Measurements from ENCODE around the gene MAP3K15.
"Not testable (repeated sequence)": the region's sequence is repeated elsewhere in the genome, so short reads cannot be mapped to it uniquely, and the experiment has no call there.

The MAP3K15 gene

GRCh38 chrX:19517965-19518364, 2.7 kb upstream of the MAP3K15 start:
- DNase-seq: no peak

GRCh38 chrX:19515615-19516105, 352 bp upstream of the MAP3K15 start:
- no peak for DNase-seq

- DNase-seq: no peak
Observed at GRCh38 chrX:19513383-19513782, 1.9 kb downstream of the MAP3K15 start.

GRCh38 chrX:19512961-19513360, 2.3 kb downstream of the MAP3K15 start:
- DNase-seq: no peak

GRCh38 chrX:19512359-19512758, 2.9 kb downstream of the MAP3K15 start:
- DNase-seq: no peak

GRCh38 chrX:19511796-19512195, 3.5 kb downstream of the MAP3K15 start:
- not testable (repeated sequence) for DNase-seq

GRCh38 chrX:19496711-19497110, 18.6 kb downstream of the MAP3K15 start:
- DNase-seq: no peak

- no peak for DNase-seq
Observed at GRCh38 chrX:19487520-19488200, 27.6 kb downstream of the MAP3K15 start.

- no peak for DNase-seq
Observed at GRCh38 chrX:19479458-19479857, 35.9 kb downstream of the MAP3K15 start.

GRCh38 chrX:19468383-19468782, 46.9 kb downstream of the MAP3K15 start:
- DNase-seq: not testable (repeated sequence)

- DNase-seq: no peak
Observed at GRCh38 chrX:19462879-19463278, 52.4 kb downstream of the MAP3K15 start.

- no peak for DNase-seq
Observed at GRCh38 chrX:19462231-19462630, 53.1 kb downstream of the MAP3K15 start.

- no peak for DNase-seq
Observed at GRCh38 chrX:19457662-19458061, 57.6 kb downstream of the MAP3K15 start.

- DNase-seq: no peak
Observed at GRCh38 chrX:19448077-19448476, 67.2 kb downstream of the MAP3K15 start.

- no peak for DNase-seq
Observed at GRCh38 chrX:19446397-19446796, 68.9 kb downstream of the MAP3K15 start.

GRCh38 chrX:19445772-19446171, 69.5 kb downstream of the MAP3K15 start:
- not testable (repeated sequence) for DNase-seq

GRCh38 chrX:19443869-19444526, 71.3 kb downstream of the MAP3K15 start:
- no peak for DNase-seq

GRCh38 chrX:19440713-19441112, 74.6 kb downstream of the MAP3K15 start:
- no peak for DNase-seq

- DNase-seq: not testable (repeated sequence)
Observed at GRCh38 chrX:19422661-19423060, 92.6 kb downstream of the MAP3K15 start.

GRCh38 chrX:19410259-19410658, 105.0 kb downstream of the MAP3K15 start:
- no peak for DNase-seq

GRCh38 chrX:19403696-19404095, 111.6 kb downstream of the MAP3K15 start:
- no peak for DNase-seq

GRCh38 chrX:19392703-19393102, 122.6 kb downstream of the MAP3K15 start:
- DNase-seq: no peak

GRCh38 chrX:19392078-19392477, 123.2 kb downstream of the MAP3K15 start:
- no peak for DNase-seq

GRCh38 chrX:19389227-19389845, 126.0 kb downstream of the MAP3K15 start:
- no peak for DNase-seq
